Liver (tissue), 9 donors: Measurements from ENCODE around the gene PIGW. TPM values are rescaled to one million over a fixed set of nuclear protein-coding genes. Genes with fewer than 3 reads are reported as not detected.
"Not testable (repeated sequence)": the region's sequence is repeated elsewhere in the genome, so short reads cannot be mapped to it uniquely, and the experiment has no call there.

Experiments
- DNase-seq: peaks from one replicate; pipeline ENCODE4 v3.0.0-alpha.2; 2017; ENCODE audit warnings: low spot score
- H3K27ac ChIP-seq, 2 donors: one replicate each; pipeline ENCODE4 v1.7.0; 2013; ENCODE audit warnings: inconsistent platforms in 2 of 2, low read length in 2 of 2, control low read depth in 1 of 2, low read depth in 1 of 2, mild to moderate bottlenecking in 1 of 2
- H3K27me3 ChIP-seq, 4 donors: one replicate each; pipeline versions ENCODE4 v1.6.1 to v1.7.0; 2013; ENCODE audit warnings: low read length in 3 of 4, inconsistent platforms in 1 of 4, mild to moderate bottlenecking in 1 of 4, moderate library complexity in 1 of 4; ENCODE audit not compliant: control insufficient read depth in 4 of 4, insufficient read depth in 4 of 4
- H3K36me3 ChIP-seq, 4 donors: one replicate each; pipeline versions ENCODE4 v1.6.1 to v1.7.0; 2013; ENCODE audit warnings: low read length in 3 of 4, mild to moderate bottlenecking in 3 of 4, low read depth in 1 of 4, moderate library complexity in 1 of 4; ENCODE audit not compliant: control insufficient read depth in 4 of 4, insufficient read depth in 3 of 4
- H3K4me1 ChIP-seq, 4 donors: one replicate each; pipeline versions ENCODE4 v1.6.1 to v1.7.0; 2013; ENCODE audit warnings: low read length in 3 of 4, mild to moderate bottlenecking in 3 of 4, moderate library complexity in 1 of 4; ENCODE audit not compliant: control insufficient read depth in 4 of 4, insufficient read depth in 4 of 4
- H3K4me3 ChIP-seq, 3 donors: one replicate each; pipeline versions ENCODE4 v1.6.1 to v1.7.0; 2013; ENCODE audit warnings: low read length in 3 of 3, control low read depth in 1 of 3, low read depth in 1 of 3, mild to moderate bottlenecking in 1 of 3
- H3K9ac ChIP-seq, 2 donors: one replicate each; pipeline ENCODE4 v1.7.0; 2013; ENCODE audit warnings: low read length in 2 of 2, mild to moderate bottlenecking in 2 of 2, moderate library complexity in 2 of 2, control low read depth in 1 of 2, low read depth in 1 of 2
- H3K9me3 ChIP-seq, 4 donors: one replicate each; pipeline versions ENCODE4 v1.6.1 to v1.7.0; 2013; ENCODE audit warnings: low read length in 3 of 4; ENCODE audit not compliant: control insufficient read depth in 4 of 4
- ATF3 ChIP-seq: IDR thresholded peaks from 2 replicates; pipeline ENCODE4 v1.6.1; 2016; ENCODE audit warnings: antibody characterized with exemption
- CTCF ChIP-seq: fragments of 150-350 bp; IDR thresholded peaks from 2 replicates; pipeline ENCODE4 v1.5.1; 2017; ENCODE audit warnings: improper control_type of control experiment, low read depth, low read length; ENCODE audit not compliant: missing input control
- EGR1 ChIP-seq, 2 donors: IDR thresholded peaks; 2 replicates each; pipeline ENCODE4 v1.6.1; 2016 to 2018; ENCODE audit warnings: antibody characterized with exemption in 2 of 2, low read depth in 2 of 2
- FOXA1 ChIP-seq: IDR thresholded peaks from 2 replicates; pipeline ENCODE4 v1.6.1; 2016; ENCODE audit warnings: antibody characterized with exemption
- FOXA2 ChIP-seq: IDR thresholded peaks from 2 replicates; pipeline ENCODE4 v1.6.1; 2016; ENCODE audit warnings: antibody characterized with exemption
- GABPA ChIP-seq, 2 donors: IDR thresholded peaks in 1 of 2; conservative IDR thresholded peaks in 1 of 2; 2 replicates each; pipeline ENCODE4 v1.6.1; 2016; ENCODE audit warnings: antibody characterized with exemption in 2 of 2, mild to moderate bottlenecking in 1 of 2, moderate library complexity in 1 of 2
- HNF4A ChIP-seq, 2 donors: conservative IDR thresholded peaks; 2 replicates each; pipeline ENCODE4 v1.6.1; 2016; ENCODE audit warnings: antibody characterized with exemption in 2 of 2, mild to moderate bottlenecking in 2 of 2
- HNF4G ChIP-seq: IDR thresholded peaks from 2 replicates; pipeline ENCODE4 v1.6.1; 2016; ENCODE audit warnings: antibody characterized with exemption
- JUND ChIP-seq, 2 donors: IDR thresholded peaks; 2 replicates each; pipeline ENCODE4 v1.6.1; 2016; ENCODE audit warnings: antibody characterized with exemption in 2 of 2
- NR2F2 ChIP-seq: IDR thresholded peaks from 2 replicates; pipeline ENCODE4 v1.6.1; 2016; ENCODE audit warnings: antibody characterized with exemption
- RAD21 ChIP-seq, 2 donors: IDR thresholded peaks; 2 replicates each; pipeline ENCODE4 v1.6.1; 2016; ENCODE audit warnings: antibody characterized with exemption in 2 of 2, mild to moderate bottlenecking in 2 of 2
- REST ChIP-seq: IDR thresholded peaks from 2 replicates; pipeline ENCODE4 v1.6.1; 2016; ENCODE audit warnings: antibody characterized with exemption, mild to moderate bottlenecking
- RXRA ChIP-seq, 2 donors: IDR thresholded peaks; 2 replicates each; pipeline ENCODE4 v1.6.1; 2017 to 2018; ENCODE audit warnings: antibody characterized with exemption in 2 of 2, mild to moderate bottlenecking in 1 of 2
- SP1 ChIP-seq: IDR thresholded peaks from 2 replicates; pipeline ENCODE4 v1.6.1; 2018; ENCODE audit warnings: antibody characterized with exemption, mild to moderate bottlenecking
- TAF1 ChIP-seq: conservative IDR thresholded peaks from 2 replicates; pipeline ENCODE4 v1.6.1; 2016; ENCODE audit warnings: antibody characterized with exemption, mild to moderate bottlenecking
- YY1 ChIP-seq: IDR thresholded peaks from 2 replicates; pipeline ENCODE4 v1.6.1; 2016; ENCODE audit warnings: antibody characterized with exemption, mild to moderate bottlenecking
- ZBTB33 ChIP-seq: IDR thresholded peaks from 2 replicates; pipeline ENCODE4 v1.6.1; 2016; ENCODE audit warnings: antibody characterized with exemption
- WGBS: extraction: QIAGEN DNeasy Blood & Tissue Kit; methylation state at CpG from one replicate; pipeline ENCODE4 v1.1.7; 2013; 5-methylcytosine and 5-hydroxymethylcytosine counted together
- polyA plus RNA-seq, 2 donors: library from polyadenylated mRNA; stranded (reverse) in 1 of 2; unstranded in 1 of 2; fragments of 200-250 nt in 1 of 2; fragments of >200 nt in 1 of 2; fragmentation: Nextera tagmentation in 1 of 2; extraction: Ambion mirVana in 1 of 2; gene quantifications; one replicate each; pipeline versions ENCODE4 v1.2.1 to v1.2.3, GENCODE V29; 2013 to 2015
- total RNA-seq, 2 donors: library from RNA; depleted of rRNA; stranded (reverse); fragments of >200 nt; gene quantifications; one replicate each; pipeline ENCODE4 v1.2.3, GENCODE V29; 2014
- TF ChIP-seq, protein P1 (sequence below): IDR thresholded peaks from 2 replicates; pipeline ENCODE4 v1.6.1; 2016; ENCODE audit warnings: antibody characterized with exemption
- donor health status: healthy.
- donor health status: healthy.
- donor health status: healthy.
- donor health status: healthy.
- donor health status: healthy.

The PIGW gene
- total and polyA plus RNA-seq, 4 donors: 3.2 to 9.6 (median 6.1) TPM

DNA sequence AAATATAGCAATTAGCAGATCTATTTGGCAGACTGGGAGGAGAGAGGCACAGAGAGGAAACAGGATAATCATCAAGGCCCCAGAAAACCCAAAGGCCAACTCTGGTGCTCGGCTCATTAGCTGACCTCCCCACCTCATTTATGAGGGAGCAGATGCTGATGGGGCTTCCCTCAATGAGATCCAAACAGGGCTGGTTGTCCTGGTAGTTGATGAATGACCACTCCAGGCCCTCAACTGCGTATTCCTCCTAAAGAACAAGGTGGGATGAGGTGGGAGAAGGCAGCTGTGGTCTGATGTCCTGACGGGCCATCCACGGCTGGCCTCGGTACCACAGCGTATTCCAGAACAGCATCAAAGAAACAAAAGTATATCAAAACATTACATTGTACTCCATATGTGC is 27.5 kb upstream of the PIGW start:
- H3K9ac ChIP-seq: no peak overlapping the region
- TF ChIP-seq HNF4A (conservative IDR thresholded peaks at IDR 0.05) (no peak), GABPA (IDR thresholded peaks at IDR 0.05 in 1 of 2, conservative IDR thresholded peaks at IDR 0.05 in 1 of 2) (no peak), FOXA2 (no peak), TAF1 (no peak), NR2F2 (no peak)
- H3K4me3 ChIP-seq: no peak overlapping the region
- H3K9me3 ChIP-seq: no peaks in the 10 kb centered on the region
- H3K27me3 ChIP-seq: no peaks in the 10 kb centered on the region
- no peak overlapping the region for H3K27ac ChIP-seq
- peaks cover 0 to 59% (median 12%) of the 10 kb centered on the region in 4 donors for H3K36me3 ChIP-seq
- no peaks in the 10 kb centered on the region for H3K4me1 ChIP-seq
- 96% methylated on average over 6 of the region's 6 CpGs for WGBS
- DNase-seq: no peak

- not testable (repeated sequence) for H3K9me3 ChIP-seq, H3K27me3 ChIP-seq, H3K4me1 ChIP-seq, H3K4me3 ChIP-seq, H3K9ac ChIP-seq, DNase-seq, H3K27ac ChIP-seq
- H3K36me3 ChIP-seq: peaks cover 0 to 60% (median 15%) of the 10 kb centered on the region in 4 donors
- WGBS: 97% methylated on average over 2 of the region's 2 CpGs
Observed at GRCh38 chr17:36508439-36508838, 26.3 kb upstream of the PIGW start.

DNA sequence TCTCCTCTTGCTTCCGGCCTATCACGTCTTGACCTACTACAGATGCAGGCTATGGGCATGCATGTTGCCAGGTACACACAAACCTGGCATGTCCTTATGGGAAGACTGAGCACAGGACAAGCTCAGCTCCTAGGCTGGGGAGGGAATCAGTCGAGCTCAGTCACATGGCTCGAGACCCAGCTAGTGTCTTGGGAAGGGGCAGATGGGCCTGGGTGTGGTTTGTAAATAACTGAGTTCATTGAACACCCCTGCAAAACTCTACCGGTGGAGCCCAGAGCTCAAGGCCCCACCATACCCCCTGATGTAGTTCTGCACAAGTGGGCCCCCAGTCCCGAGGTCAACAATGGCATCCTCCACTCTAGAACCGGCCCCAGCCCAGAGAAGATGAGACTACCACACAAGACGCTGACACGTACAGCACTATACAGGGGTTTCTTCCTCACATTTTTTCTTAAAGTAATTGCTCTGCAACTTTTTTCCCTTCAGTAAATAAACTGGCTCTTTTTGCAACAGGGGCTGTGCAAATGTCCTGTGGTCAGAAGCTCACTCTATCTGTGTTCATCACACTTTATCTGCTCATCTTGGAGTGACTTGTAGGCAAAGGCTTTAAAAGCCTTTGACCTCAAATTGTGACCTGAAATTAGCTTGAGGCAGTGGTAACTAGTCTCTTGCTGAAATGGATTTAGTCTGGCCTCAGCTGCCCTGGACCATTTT is 25.4 kb upstream of the PIGW start:
- 96% methylated on average over 9 of the region's 9 CpGs for WGBS
- Histone ChIP-seq H3K9me3 (no peaks in the 10 kb centered on the region), H3K4me3 (no peak overlapping the region), H3K27me3 (no peaks in the 10 kb centered on the region), H3K4me1 (no peaks in the 10 kb centered on the region), H3K9ac (no peak overlapping the region), H3K36me3 (peaks cover 0 to 58% (median 13%) of the 10 kb centered on the region in 4 donors), H3K27ac (no peak overlapping the region)
- TF ChIP-seq YY1 (no peak), TAF1 (no peak), JUND (IDR thresholded peaks at IDR 0.05) (no peak), ATF3 (no peak), RAD21 (IDR thresholded peaks at IDR 0.05) (no peak), FOXA2 (no peak), NR2F2 (no peak), GABPA (IDR thresholded peaks at IDR 0.05 in 1 of 2, conservative IDR thresholded peaks at IDR 0.05 in 1 of 2) (no peak), ZBTB33 (no peak), CTCF (no peak), REST (no peak), EGR1 (IDR thresholded peaks at IDR 0.05; ENCODE audit: low read depth in 2 of 2) (no peak), FOXA1 (no peak), HNF4G (no peak), SP1 (no peak), RXRA (IDR thresholded peaks at IDR 0.05) (no peak), HNF4A (conservative IDR thresholded peaks at IDR 0.05) (no peak)
- TF ChIP-seq, protein P1, sequence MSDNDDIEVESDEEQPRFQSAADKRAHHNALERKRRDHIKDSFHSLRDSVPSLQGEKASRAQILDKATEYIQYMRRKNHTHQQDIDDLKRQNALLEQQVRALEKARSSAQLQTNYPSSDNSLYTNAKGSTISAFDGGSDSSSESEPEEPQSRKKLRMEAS: no peak
- DNase-seq: no peak
